GM21423 (cell line): Measurements from ENCODE around the gene ZNF213.
"Not testable (repeated sequence)": the region's sequence is repeated elsewhere in the genome, so short reads cannot be mapped to it uniquely, and the experiment has no call there.

ENCODE experiments used
- ATAC-seq: cut with Tn5 transposase; IDR thresholded peaks from one replicate; pipeline ENCODE4 v1.9.1; 2021; ENCODE audit warnings: mild to moderate bottlenecking, moderate library complexity; ENCODE audit not compliant: unreplicated experiment

Gene ZNF213

GRCh38 chr16:3165111-3165822 is 30.4 kb downstream of the ZNF213 start:
- ATAC-seq: no peak

DNA sequence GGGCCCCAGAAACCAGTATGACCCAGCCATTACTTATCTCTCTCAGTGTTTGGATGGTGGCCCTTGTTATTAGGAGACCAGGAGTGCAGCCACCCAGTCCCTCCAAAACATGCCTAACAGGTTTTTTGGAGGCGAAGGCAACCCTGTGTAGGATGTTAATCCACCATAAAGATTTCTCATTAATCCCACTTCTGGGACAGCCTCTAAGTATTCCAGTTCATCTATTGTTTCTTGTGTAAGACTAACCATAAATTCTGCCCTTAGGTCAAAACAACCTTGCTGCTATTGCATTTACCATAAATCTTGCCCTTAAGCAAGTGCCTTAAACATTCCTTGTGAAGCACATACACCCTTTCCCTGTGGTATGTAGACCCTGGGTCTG is 31.7 kb downstream of the ZNF213 start:
- ATAC-seq: no peak

DNA sequence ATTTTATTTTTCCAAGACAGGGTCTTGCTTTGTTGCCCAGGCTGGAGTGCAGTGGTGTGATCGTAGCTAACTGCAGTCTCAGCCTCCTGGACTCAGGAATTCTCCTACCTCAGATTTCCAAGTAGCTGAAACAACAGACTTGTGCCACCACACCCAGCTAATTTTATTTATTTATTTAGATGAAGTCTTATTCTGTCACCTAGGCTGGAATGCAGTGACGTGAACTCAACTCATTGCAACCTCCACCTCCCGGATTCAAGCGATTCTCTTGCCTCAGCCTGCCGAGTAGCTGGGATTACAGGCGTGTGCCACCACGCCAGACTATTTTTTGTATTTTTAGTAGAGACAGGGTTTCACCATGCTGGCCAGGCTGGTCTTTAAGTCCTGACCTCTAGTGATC is 33.9 kb downstream of the ZNF213 start:
- not testable (repeated sequence) for ATAC-seq

GRCh38 chr16:3170440-3171180 is 35.8 kb downstream of the ZNF213 start:
- no peak for ATAC-seq

- no peak for ATAC-seq
These were observed 36.5 kb downstream of the ZNF213 start for GRCh38 chr16:3171181-3171854.

GRCh38 chr16:3171855-3172593 is 37.2 kb downstream of the ZNF213 start:
- ATAC-seq: no peak

- no peak for ATAC-seq
These were observed 39.2 kb downstream of the ZNF213 start for GRCh38 chr16:3173892-3174617.

DNA sequence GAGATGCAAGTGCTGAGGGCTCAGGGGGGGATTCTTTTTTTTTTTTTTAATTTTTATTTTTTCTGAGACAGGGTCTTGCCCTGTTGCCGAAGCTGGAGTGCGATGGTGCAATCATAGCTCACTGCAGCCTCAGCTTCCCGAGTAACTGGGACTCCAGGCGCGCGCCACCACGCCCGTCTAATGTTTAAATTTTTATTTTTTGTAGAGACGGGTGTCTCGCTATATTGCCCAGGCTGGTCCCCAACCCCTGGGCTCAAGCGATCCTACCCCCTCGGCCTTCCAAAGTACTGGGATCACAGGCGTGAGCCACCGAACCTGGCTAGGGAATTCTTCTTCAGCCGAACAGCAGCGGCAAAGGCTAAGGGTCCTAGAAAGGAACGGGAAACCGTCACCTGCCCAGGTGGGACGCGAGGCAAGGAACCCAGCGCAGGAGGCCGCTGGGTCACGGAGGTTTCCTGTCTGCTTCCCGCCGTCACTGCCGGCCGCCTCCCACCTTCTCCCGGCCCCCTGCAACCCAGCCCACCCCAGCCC is 39.9 kb downstream of the ZNF213 start:
- no peak for ATAC-seq

GRCh38 chr16:3175157-3176093 is 40.6 kb downstream of the ZNF213 start:
- no peak for ATAC-seq

- no peak for ATAC-seq
These were observed 44.8 kb downstream of the ZNF213 start for GRCh38 chr16:3179651-3180050.

GRCh38 chr16:3180445-3180878 is 45.6 kb downstream of the ZNF213 start:
- ATAC-seq: no peak

DNA sequence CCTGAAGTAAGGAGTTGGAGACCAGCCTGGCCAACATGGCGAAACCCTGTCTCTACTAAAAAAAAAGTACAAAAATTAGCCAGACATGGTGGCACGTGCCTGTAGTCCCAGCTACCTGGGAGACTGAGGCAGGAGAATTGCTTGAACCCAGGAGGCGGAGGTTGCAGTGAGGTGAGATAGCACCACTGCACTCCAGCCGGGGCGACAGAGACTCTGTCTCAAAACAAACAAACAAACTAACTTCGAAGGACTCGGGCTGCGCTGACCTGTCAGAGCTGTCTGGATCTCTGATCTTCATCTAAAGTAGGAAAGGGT is 47.4 kb downstream of the ZNF213 start:
- ATAC-seq: not testable (repeated sequence)

- no peak for ATAC-seq
These were observed 48.0 kb downstream of the ZNF213 start for GRCh38 chr16:3182608-3183444.

GRCh38 chr16:3183445-3184139 is 48.8 kb downstream of the ZNF213 start:
- ATAC-seq: no peak

- ATAC-seq: no peak
These were observed 52.3 kb downstream of the ZNF213 start for GRCh38 chr16:3186946-3187690.

GRCh38 chr16:3187798-3188674 is 53.2 kb downstream of the ZNF213 start, which contains the start of gene OR1F1:
TSS of gene OR1F1 (plus strand) at chr16:3188204.
- no peak for ATAC-seq
